Thymus (tissue), 11 donors: ENCODE measurements around the gene FBN2. TPM values are rescaled to one million over a fixed set of nuclear protein-coding genes. Genes with fewer than 3 reads are reported as not detected.

Experiments used
- DNase-seq, 9 donors: peaks; one replicate each; pipeline ENCODE4 v3.0.0-alpha.2; 2013; ENCODE audit warnings: low spot score in 9 of 9, low read depth in 6 of 9, missing footprints in 1 of 9
- H3K27ac ChIP-seq, 2 donors: one replicate each; pipeline ENCODE4 v1.5.1; 2013; ENCODE audit warnings: control low read depth in 1 of 2, low read depth in 1 of 2, low read length in 1 of 2, mild to moderate bottlenecking in 1 of 2, moderate library complexity in 1 of 2
- H3K27me3 ChIP-seq, 2 donors: one replicate each; pipeline ENCODE4 v1.5.1; 2013; ENCODE audit warnings: low read length in 1 of 2; ENCODE audit not compliant: control insufficient read depth in 2 of 2, insufficient read depth in 1 of 2
- H3K36me3 ChIP-seq, 2 donors: one replicate each; pipeline ENCODE4 v1.5.1; 2013; ENCODE audit warnings: low read length in 1 of 2, mild to moderate bottlenecking in 1 of 2, moderate library complexity in 1 of 2; ENCODE audit not compliant: control insufficient read depth in 2 of 2, insufficient read depth in 2 of 2
- H3K4me1 ChIP-seq, 2 donors: one replicate each; pipeline ENCODE4 v1.5.1; 2013; ENCODE audit warnings: low read length in 2 of 2; ENCODE audit not compliant: control insufficient read depth in 2 of 2, insufficient read depth in 2 of 2
- H3K4me3 ChIP-seq, 2 donors: one replicate each; pipeline ENCODE4 v1.5.1; 2013; ENCODE audit warnings: low read length in 2 of 2, control low read depth in 1 of 2, mild to moderate bottlenecking in 1 of 2
- H3K9me3 ChIP-seq, 2 donors: one replicate each; pipeline ENCODE4 v1.5.1; 2013; ENCODE audit warnings: low read length in 1 of 2, mild to moderate bottlenecking in 1 of 2; ENCODE audit not compliant: control insufficient read depth in 2 of 2, insufficient read depth in 1 of 2
- WGBS: extraction: QIAGEN DNeasy Blood & Tissue Kit; methylation state at CpG from one replicate; pipeline ENCODE4 v1.1.7; 2013; 5-methylcytosine and 5-hydroxymethylcytosine counted together
- polyA plus RNA-seq: library from polyadenylated mRNA; stranded (reverse); fragments of 200-250 nt; gene quantifications from one replicate; pipeline ENCODE4 v1.2.3, GENCODE V29; 2013
- total RNA-seq: library from RNA; stranded (reverse); fragments of 120-200 nt; gene quantifications from one replicate; pipeline ENCODE4 v1.2.4, GENCODE V29; 2013
- donor health status: healthy.

FBN2 gene
- total and polyA plus RNA-seq, 2 donors = 0.23 to 5.5 TPM

DNA sequence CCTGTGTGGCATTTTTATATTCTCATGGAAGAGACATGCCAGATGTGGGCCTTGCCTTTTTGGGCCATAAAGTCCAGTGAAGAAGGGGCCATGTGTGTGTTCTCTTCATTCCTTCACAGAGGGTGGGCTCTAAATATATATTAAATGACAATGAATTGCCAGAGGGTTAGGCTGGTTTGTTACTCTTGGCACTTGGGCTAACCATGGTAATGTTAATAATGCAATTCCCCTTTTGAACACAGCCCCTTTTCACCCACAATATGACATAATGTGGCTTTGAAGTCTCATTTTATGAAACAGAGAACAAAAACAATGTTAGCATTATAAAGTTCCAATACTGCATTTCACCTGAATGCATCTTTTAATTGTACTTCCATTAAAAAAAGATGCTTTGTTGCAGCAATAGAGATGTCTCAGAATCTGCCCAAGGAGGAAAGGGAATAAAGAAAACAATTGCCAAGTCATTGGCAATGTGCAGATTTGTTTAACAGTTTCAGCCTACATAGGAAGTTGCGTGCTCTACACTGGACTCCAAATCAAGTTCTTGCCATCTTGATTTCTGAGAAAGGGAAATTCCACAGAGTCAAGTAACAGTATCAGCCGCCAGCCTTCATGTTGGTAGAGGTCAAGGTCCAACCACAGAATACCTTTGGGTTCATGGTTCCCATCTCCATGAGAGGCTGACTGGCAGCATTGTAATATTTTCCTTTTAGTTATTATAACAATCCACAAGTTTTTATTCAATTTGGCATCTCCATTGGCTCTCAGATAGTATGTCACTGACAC lies 312.6 kb downstream of the FBN2 start:
- no peaks in the 10 kb centered on the region for H3K27me3 ChIP-seq
- DNase-seq = no peak
- 95% methylated on average over 2 of the region's 2 CpGs for WGBS
- no peak overlapping the region for H3K4me3 ChIP-seq
- no peaks in the 10 kb centered on the region for H3K4me1 ChIP-seq
- no peaks in the 10 kb centered on the region for H3K9me3 ChIP-seq
- H3K27ac ChIP-seq = no peak overlapping the region
- H3K36me3 ChIP-seq = no peaks in the 10 kb centered on the region

DNA sequence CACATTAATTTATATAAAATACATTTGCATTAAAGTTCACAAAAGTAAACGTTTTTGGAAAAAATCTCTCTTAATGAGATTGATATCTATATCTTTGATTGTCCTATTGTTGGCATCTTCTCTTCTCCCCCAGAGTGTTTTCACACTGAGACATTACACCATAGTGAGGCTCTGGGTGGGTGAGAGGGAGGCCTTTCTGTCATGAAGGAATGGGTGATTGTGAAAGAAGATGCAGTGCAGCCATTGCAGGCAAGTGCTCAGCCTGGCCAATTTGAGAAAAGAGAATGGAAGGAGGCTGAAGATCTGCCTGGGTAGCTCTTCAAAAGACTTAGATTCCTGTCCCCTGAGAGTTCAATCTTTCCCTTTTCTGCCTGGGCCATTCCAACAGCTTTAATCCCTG lies 313.7 kb downstream of the FBN2 start:
- Histone ChIP-seq H3K4me1 (no peaks in the 10 kb centered on the region), H3K4me3 (no peak overlapping the region), H3K9me3 (no peaks in the 10 kb centered on the region), H3K36me3 (no peaks in the 10 kb centered on the region), H3K27ac (no peak overlapping the region), H3K27me3 (no peaks in the 10 kb centered on the region)
- WGBS = 86% methylated on average over 1 of the region's 1 CpG
- no peak for DNase-seq

DNA sequence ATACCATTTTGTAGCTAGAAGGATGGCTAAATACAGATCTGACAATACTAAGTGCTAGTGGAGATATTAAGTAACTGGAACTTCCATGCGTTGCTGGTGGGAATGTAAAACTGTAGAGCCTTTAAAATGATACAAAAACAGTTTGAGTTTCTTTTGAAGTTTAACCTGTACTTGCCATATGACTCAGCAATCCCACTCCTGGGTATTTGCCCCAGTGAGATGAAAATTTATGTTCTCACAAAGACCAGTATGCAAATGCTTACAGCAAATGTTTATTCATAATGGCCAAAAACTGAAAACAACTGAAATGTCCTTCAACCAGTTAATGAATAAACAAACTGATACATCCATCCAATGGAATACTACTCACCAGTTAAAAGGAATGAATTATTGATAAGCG lies 317.2 kb downstream of the FBN2 start:
- 97% methylated on average over 2 of the region's 2 CpGs for WGBS
- no peaks in the 10 kb centered on the region for H3K9me3 ChIP-seq
- DNase-seq = no peak
- H3K4me1 ChIP-seq = no peaks in the 10 kb centered on the region
- no peaks in the 10 kb centered on the region for H3K36me3 ChIP-seq
- H3K27ac ChIP-seq = no peak overlapping the region
- no peaks in the 10 kb centered on the region for H3K27me3 ChIP-seq
- no peak overlapping the region for H3K4me3 ChIP-seq

DNA sequence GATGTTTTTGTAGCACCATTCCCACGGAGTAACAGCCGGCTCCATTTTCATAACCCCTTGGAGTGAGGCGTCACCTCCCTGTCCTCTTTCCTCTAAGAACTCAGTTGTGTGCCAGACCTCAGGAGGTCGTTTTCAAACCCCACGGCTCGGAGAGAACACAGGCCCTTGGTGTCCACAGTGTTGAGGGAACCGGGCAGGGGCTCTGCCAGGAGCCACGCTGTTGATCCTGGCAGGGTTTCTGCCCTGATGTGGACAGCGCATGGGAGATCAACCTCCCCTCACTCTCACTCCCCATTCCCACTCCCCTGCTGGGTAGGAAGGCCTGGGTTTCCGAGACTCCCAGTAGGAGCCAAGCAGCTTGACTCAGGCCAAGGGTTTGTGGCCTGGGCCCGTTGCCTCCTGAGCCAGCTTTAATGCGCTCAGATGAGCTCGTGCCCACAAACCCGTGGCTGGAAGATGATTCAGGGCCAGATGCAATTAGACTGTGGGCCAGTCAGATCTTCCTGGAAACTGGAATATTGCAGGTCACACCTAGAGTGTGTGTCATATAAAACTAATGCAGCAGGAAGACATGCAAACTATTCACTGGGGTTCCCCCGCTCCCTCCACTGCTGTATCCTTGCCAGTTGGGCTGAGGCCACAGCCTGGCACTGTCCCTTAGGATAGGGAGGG lies 321.0 kb downstream of the FBN2 start:
- H3K4me1 ChIP-seq = no peaks in the 10 kb centered on the region
- no peak overlapping the region for H3K4me3 ChIP-seq
- H3K36me3 ChIP-seq = no peaks in the 10 kb centered on the region
- H3K9me3 ChIP-seq = no peaks in the 10 kb centered on the region
- WGBS = 88% methylated on average over 15 of the region's 15 CpGs
- no peak for DNase-seq
- no peak overlapping the region for H3K27ac ChIP-seq
- no peaks in the 10 kb centered on the region for H3K27me3 ChIP-seq

DNA sequence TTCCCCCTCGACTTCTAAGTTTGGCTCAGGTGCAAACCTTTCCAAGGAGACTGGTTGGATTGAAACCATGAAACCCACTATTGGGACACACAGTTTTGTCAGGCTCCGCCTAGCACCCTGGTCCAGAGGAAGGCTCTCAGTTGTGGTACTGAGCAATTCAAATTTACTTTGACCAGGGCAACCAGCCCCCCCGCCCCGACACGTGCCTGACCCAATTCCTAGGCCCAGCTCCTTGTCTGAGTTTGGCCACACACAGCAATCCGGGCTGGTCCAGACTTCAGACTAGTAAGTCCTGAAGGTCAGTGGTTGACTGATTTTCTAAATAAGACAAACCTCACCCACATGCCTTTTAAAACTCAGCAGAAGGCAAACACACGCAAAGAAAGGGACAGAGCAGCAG lies 321.8 kb downstream of the FBN2 start:
- H3K27ac ChIP-seq = no peak overlapping the region
- no peak overlapping the region for H3K4me3 ChIP-seq
- DNase-seq = no peak

DNA sequence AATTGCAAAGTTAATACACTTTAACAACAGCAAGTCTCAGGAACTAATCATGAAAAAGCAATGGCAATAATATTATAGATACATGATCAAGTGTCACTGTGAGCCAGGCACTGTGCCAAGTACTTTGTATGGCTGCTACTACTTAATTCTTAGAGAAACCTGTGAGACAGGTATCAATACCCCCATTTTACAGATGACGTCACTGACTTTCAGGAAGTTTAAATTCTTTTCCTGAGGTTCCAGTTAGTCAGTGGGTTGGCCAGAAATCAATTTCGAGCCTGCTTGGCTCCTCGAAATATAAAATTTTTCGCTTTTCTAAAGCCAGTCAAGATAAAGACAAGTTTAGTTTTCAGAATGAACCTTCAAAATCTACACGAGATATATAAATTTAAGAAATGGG lies 324.2 kb downstream of the FBN2 start:
- WGBS = 88% methylated on average over 5 of the region's 5 CpGs
- H3K9me3 ChIP-seq = no peaks in the 10 kb centered on the region
- no peak for DNase-seq
- H3K4me3 ChIP-seq = no peak overlapping the region
- H3K27me3 ChIP-seq = no peaks in the 10 kb centered on the region
- no peaks in the 10 kb centered on the region for H3K36me3 ChIP-seq
- H3K27ac ChIP-seq = no peak overlapping the region
- H3K4me1 ChIP-seq = no peaks in the 10 kb centered on the region

More for the DNA sequence above, 321.8 kb downstream of the FBN2 start:
- WGBS = 96% methylated on average over 7 of the region's 7 CpGs
- Histone ChIP-seq H3K9me3 (no peaks in the 10 kb centered on the region), H3K36me3 (no peaks in the 10 kb centered on the region), H3K27me3 (no peaks in the 10 kb centered on the region), H3K4me1 (no peaks in the 10 kb centered on the region)

DNA sequence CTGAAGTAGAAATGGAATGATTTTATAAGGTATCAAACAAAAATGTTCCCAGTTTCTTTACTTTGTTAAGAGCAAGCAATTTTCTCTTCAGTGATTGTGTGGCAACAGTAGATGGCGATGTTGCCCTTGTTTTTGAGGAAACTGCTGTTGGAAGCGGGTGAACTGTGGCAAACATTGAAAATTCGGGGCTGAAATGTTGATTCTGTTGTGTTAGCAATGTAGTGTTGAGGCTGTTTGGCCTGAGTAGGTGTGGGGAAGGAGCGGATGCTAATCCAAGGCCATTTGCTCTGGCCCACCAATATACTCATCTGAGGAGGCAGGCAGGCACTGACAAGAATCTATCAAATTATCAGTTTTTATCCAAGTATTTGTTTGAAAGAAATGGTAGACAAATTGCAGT lies 324.7 kb downstream of the FBN2 start:
- Histone ChIP-seq H3K27ac (no peak overlapping the region), H3K4me1 (no peaks in the 10 kb centered on the region), H3K4me3 (no peak overlapping the region), H3K27me3 (no peaks in the 10 kb centered on the region), H3K36me3 (no peaks in the 10 kb centered on the region), H3K9me3 (no peaks in the 10 kb centered on the region)
- peak in 8 of 9 donors; percentile 24 to 78 (median 49) for DNase-seq
- WGBS = 13% methylated on average over 4 of the region's 4 CpGs

DNA sequence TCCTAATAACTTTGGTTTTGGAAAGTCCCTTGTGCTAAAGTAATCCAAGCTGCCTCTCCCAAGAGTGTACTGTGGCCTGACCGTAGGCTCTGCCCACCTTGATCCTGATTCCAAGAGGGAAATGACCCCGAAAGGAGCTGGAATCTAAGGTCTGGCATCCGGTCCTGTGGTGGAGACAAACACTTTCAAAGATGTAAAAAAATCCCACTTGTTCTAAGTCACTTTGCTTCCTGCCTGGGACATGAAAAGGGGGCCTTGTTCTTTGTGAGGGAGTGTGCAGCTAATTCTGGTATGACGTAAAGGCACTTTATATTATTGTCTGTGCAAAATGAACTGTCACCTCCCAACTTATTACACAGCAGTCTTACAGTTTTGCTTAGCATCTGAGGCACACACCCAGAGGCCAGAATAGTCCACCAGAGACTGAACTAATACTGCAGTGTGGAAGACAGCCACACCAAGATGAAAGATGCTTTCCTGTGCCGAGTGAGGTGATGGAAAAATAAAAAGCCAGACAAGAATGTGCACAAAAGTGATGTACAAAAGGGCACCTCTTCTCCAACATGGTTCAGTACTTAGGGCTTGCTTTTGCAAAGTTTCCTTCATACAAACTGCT lies 325.7 kb downstream of the FBN2 start:
- Histone ChIP-seq H3K27me3 (no peaks in the 10 kb centered on the region), H3K4me3 (no peak overlapping the region), H3K9me3 (no peaks in the 10 kb centered on the region), H3K4me1 (no peaks in the 10 kb centered on the region), H3K27ac (no peak overlapping the region), H3K36me3 (no peaks in the 10 kb centered on the region)
- DNase-seq = no peak
- WGBS = 92% methylated on average over 5 of the region's 5 CpGs

DNA sequence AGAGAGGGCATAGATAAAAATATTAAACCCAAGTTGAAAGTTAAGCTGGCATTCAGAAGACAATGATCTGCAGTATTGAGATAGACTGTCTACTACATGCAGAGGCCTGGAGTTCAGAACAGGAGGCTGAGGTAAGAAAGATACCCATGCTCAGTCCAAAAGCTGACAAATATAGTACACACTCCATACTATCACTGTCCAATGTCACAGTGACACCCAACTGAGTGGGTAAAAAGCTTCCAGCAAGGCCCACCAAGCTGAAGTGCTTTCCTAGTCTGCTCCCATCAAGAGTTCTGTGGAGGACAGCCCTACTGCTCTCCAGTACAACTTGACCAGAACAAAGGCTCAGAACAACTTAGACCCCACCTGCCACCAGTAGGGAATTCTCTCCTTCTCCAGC lies 329.6 kb downstream of the FBN2 start:
- no peaks in the 10 kb centered on the region for H3K4me1 ChIP-seq
- H3K36me3 ChIP-seq = no peaks in the 10 kb centered on the region
- no peak overlapping the region for H3K27ac ChIP-seq
- H3K27me3 ChIP-seq = no peaks in the 10 kb centered on the region
- DNase-seq = no peak
- no peak overlapping the region for H3K4me3 ChIP-seq
- H3K9me3 ChIP-seq = no peaks in the 10 kb centered on the region
